Stimulated activated CD4-positive, alpha-beta T cell treated with anti-CD3 and anti-CD28 coated beads, Interleukin-12 subunit alpha, Interleukin-12 subunit beta, amount 100 ng/mL, for 4 hours (primary cell): ENCODE data around the gene LSS.

Experiments
- DNase-seq: peaks from one replicate; pipeline ENCODE4 v3.0.0-alpha.2; 2020

The LSS gene

GRCh38 chr21:46228345-46229051 is at the start of gene LSS:
Gene LSS, minus strand, starts transcription at chr21:46228774. Its CDS starts 29 bp downstream, at chr21:46228745.
- peak; percentile 96 for DNase-seq

- DNase-seq: no peak
Observed at GRCh38 chr21:46274797-46275390, 46.3 kb upstream of the LSS start.

GRCh38 chr21:46273341-46273740 is 44.8 kb upstream of the LSS start:
- DNase-seq: no peak

GRCh38 chr21:46269466-46269865 is 40.9 kb upstream of the LSS start:
- DNase-seq: no peak

- DNase-seq: no peak
Observed at GRCh38 chr21:46268371-46268770, 39.8 kb upstream of the LSS start.

- DNase-seq: no peak
Observed at GRCh38 chr21:46266946-46267345, 38.4 kb upstream of the LSS start.

GRCh38 chr21:46265736-46266525 is 37.4 kb upstream of the LSS start:
- DNase-seq: no peak

DNA sequence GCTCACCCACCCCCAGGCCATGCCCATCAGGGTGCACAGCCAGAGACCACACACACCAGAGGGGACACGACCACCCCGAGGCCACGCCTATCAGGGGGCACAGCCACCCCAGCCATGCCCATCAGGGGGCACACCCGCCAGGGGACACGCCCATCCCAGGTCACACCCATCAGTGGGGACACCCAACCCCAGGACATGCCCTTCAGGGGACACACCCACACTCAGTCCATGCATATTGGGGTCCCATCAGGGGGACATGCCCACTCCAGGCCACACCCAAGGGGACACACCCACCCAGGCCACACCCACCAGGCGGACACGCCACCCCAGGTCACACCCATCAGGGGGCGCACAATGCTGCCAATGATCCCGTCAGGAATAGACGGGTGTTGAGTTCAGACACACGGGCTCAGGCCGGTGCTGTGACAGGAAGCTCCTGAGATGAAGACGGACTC is 36.1 kb upstream of the LSS start:
- DNase-seq: no peak

DNA sequence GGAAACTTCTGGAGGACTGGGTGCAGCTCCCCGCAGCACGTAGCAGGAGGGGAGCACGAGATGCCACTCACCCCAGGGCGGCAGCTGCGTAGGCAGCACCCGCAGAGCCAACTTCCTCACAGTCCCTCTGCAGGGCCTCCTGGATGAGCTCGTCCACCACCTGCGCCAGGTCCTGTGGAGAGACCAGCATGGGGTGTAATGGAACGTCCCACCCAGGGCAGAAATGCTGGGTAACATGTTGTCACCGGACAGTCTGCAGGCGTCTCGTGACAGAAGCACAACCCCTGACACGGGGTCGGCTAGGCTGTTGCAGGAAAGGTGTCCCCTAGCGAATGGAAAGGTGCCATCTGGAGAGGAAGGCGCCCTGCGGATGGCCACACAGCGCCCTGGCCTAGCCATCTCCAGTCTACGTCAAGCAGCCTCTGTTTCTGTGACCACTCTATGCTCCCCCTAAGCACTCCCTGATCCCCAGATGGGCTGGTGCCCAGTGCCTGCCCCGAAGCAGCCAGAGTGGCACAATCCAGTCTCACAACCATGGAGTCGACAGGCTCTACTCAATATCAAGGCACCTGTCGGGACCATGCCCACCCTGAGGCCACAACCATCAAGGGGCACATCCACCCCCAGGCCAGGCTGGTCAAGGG is 35.6 kb upstream of the LSS start:
- no peak for DNase-seq

DNA sequence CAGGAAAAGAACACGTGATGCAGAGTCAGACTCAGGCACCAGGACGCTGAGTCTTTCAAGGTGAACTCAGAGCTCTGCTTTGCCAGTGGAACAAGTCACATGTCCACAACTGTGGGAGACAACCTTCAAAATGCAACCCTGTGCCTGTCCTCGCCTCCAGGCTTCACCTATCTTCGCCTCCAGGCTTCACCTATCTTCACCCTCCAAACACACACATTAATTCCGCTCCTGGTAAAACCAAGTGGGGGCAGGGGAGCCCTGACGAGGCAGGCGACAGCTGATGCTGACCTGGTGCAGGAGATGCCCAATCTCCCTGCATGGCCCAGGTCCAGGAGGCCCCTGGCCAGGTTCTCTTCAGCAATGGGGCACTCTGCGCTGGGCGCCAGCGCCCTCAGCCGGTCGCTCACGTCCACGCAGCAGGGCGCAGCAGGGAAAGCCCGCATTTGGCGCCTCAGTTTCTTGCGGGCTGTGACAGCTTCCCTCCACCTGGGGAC is 28.0 kb upstream of the LSS start:
- DNase-seq: no peak

DNA sequence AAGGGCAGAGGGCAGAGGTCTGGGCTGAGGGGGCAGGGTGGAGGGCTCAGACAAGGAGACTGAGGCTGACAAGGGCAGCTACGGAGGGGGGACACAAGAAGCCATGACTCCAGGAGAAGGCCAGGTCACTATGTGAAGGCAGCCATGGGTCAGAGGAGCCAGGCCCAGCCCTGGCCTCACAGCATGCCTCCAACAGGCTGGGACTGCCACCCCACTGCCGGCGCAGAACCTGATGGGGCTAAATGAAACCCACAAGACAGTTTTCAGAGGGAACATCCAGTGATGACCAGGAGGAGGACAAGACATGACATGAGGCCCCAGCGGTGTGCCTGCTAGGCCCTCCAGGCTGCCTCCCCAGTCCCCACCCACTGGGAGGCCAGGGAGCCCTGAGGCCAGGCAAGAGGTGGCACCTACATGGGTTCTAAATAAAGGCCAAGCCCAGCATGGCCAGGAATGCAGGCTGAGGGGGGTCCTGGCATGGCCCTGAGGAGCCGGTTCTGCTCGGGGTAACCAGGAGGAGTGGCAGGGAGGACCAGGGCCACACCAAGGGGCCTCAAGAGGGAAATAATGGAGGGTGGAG is 27.3 kb upstream of the LSS start:
- DNase-seq: no peak

GRCh38 chr21:46255166-46255565 is 26.6 kb upstream of the LSS start:
- no peak for DNase-seq

DNA sequence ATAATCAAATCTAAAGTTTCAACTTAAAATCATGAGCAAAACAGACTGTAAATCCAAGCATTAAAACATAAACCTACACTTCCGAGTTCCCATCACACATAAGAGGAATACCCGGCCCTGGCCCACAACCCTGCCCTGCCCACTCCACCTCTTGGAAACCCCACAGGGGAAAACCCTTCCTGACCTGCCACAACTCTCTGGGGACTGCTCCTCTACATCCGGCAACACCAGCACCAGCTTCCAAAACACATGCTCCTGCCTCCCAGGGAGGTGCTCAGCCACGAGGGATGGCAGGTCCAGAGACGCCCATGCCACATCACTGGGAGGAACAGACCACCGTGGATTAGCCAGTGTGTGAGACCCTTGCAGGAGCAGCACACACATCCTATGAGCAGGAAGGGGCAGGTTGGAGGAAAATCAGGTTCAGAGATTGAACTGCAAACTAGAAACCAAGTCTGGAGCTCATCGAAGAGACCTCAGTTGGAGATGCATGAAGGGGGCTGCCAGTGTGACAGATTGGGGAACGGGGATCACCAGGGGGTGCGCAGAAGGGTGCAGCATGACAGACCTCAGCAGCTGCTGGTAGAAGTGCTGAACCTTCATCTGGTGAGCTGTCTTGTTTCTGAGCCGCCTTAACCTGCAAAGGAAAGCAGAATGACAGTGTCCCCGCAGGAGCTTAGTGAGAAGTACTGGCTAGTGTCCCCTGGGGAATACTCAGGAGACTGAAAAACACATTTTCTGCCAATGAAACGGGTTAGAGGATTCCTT is 25.8 kb upstream of the LSS start:
- no peak for DNase-seq

- DNase-seq: peak; percentile 23
Observed at GRCh38 chr21:46253610-46254124, 25.1 kb upstream of the LSS start.

GRCh38 chr21:46252840-46253239 is 24.3 kb upstream of the LSS start:
- DNase-seq: no peak

- no peak for DNase-seq
Observed at GRCh38 chr21:46250146-46250725, 21.7 kb upstream of the LSS start.

- no peak for DNase-seq
Observed at GRCh38 chr21:46248827-46249226, 20.3 kb upstream of the LSS start.

DNA sequence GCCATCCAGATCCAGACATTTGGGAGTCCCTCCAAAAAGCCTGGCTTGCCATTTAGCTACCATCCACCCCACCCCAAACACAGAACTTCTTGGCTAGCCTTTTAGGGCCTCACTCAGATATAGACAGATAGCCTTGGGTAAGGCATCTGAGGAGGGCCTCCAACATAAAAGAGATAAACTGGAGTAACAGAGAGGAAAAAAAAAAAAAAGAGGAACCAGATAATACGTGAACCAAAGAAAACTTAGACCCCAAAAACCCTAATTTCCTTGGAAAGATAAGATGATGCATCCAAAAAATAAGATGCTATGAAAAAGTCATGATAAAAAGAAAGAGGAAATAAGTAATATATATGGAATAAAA is 19.8 kb upstream of the LSS start:
- no peak for DNase-seq

GRCh38 chr21:46247699-46248421 is 19.3 kb upstream of the LSS start:
- DNase-seq: no peak

DNA sequence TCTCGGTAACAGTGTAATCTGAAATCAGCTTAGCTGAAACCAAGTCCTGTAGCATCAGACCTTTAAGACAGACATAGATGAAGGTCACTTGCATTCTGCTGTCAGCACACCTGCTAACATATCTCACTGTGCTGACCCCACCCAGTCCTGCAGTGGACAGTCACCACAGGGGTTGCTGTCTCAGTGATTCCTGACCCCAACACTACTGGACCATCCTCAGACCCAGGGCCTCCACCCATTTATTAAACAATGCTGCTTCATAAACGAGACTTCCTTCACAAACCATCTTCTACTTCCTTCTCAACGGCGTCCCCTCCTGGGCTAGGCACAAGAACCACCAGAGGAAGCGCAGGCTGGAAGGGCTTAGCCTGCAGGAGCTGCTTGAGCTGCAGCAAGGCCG is 17.8 kb upstream of the LSS start:
- no peak for DNase-seq
